ENCODE measurements around the gene PDZD4.
"Not testable (repeated sequence)": the region's sequence is repeated elsewhere in the genome, so short reads cannot be mapped to it uniquely, and the experiment has no call there.

Gene PDZD4

DNA sequence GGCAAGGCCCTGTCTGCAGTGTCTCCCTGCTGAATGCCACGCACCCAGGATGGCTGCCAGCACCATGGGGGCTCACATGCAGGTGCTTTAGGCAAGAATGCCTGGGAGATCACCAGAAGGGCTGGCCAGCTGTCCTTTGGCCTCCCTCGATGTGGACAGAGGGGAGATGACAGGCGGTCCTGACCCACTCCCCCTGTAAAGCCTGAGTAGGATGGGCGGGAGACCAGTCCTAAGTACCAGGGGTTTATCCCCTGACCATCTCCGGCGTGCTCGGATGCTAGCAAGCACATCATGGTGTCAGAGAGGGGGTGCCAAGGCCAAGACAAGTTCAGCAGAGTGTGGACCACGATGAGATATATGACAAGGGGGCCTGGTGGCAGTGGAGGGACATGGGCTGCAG, 5.3 kb downstream of the PDZD4 start:
- Mint-ChIP-seq H3K27me3 (no peaks in the 10 kb centered on the region), H3K9me3 (no peaks in the 10 kb centered on the region), H3K4me1 (peaks cover 37% of the 10 kb centered on the region), H3K4me3 (no peak overlapping the region), H3K36me3 (ENCODE audit: insufficient read depth) (peaks cover 4% of the 10 kb centered on the region), H3K27ac (ENCODE audit: low read depth) (no peak overlapping the region)
- ATAC-seq (replicated peaks; ENCODE audit: extremely low read depth, poor library complexity, severe bottlenecking), result no peak
- DNase-seq (ENCODE audit: low spot score in 2 of 2), result no peak

DNA sequence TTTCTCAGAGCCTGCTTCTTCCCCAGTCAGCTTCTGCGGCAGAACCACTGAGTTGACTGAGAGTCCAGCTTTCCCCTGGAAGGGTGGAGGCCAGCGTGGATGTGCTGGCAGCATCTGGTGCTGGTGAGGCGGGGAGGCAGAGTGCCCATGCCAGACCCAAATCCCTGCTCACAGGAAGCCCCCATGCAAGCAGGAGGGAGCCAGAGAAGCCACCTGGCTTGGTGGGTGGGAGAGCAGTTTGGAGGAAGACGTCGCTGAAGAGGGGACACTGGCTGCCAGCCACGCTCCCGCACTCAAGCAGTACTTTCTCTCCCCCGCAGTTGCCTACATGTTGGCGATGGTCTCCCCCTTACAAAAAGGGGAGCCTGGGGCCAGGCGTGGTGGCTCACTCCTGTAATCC, 6.0 kb downstream of the PDZD4 start:
- no peaks in the 10 kb centered on the region for H3K27me3 Mint-ChIP-seq
- peaks cover 37% of the 10 kb centered on the region for H3K4me1 Mint-ChIP-seq
- no peak overlapping the region for H3K27ac Mint-ChIP-seq (ENCODE audit: low read depth)
- peaks cover 4% of the 10 kb centered on the region for H3K36me3 Mint-ChIP-seq (ENCODE audit: insufficient read depth)
- H3K9me3 Mint-ChIP-seq, result no peaks in the 10 kb centered on the region
- DNase-seq (ENCODE audit: low spot score in 2 of 2), result no peak
- H3K4me3 Mint-ChIP-seq, result no peak overlapping the region
- ATAC-seq (replicated peaks; ENCODE audit: extremely low read depth, poor library complexity, severe bottlenecking), result no peak

DNA sequence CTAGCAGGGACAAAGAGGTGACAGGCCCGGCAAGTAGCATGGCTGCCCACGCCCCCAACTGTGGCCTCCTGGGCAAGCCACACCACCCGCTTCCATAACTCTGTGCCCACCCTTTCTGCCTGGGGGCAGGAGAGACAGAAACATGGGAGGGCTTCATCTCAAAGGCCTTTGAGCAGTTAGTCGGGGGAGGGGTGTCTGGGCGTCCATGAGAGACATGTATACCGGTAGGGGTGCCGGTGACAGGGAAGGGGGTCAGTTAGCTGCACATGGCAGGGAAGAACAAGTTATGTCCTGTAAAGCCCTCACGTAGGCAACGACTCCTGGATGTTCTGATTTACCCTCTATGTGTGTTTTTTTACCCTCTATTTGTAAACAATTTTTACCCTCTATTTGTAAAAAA, 9.3 kb downstream of the PDZD4 start:
- H3K9me3 Mint-ChIP-seq, result no peaks in the 10 kb centered on the region
- H3K4me3 Mint-ChIP-seq, result peak overlapping the region; percentile 43
- peak overlapping the region; percentile 32 for H3K27ac Mint-ChIP-seq (ENCODE audit: low read depth)
- peaks cover 38% of the 10 kb centered on the region for H3K4me1 Mint-ChIP-seq
- ATAC-seq (replicated peaks; ENCODE audit: extremely low read depth, poor library complexity, severe bottlenecking) (no peak), DNase-seq (ENCODE audit: low spot score in 2 of 2) (no peak)
- H3K36me3 Mint-ChIP-seq (ENCODE audit: insufficient read depth), result peaks cover 4% of the 10 kb centered on the region
- no peaks in the 10 kb centered on the region for H3K27me3 Mint-ChIP-seq

DNA sequence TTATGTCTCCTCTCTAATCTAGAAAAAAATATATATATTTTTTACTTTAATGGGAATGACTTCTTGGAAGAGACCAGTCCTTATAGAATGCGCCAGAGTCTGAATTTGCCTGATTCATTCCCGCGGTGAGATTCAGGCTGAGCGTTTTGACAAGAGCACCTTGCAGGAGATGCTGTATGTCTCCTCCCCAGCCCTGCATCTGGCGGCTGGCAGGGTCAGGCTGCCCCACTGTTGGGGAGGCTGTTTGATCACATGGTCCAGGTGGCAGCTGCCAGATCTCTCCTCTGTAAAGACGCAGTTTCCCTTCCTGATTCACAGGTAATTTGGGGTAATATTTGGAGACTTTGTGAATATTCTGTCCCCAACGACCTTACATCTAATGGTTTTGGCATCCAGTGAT, 9.7 kb downstream of the PDZD4 start:
- Mint-ChIP-seq H3K27ac (ENCODE audit: low read depth) (peak overlapping the region; percentile 32), H3K4me3 (peak overlapping the region; percentile 13), H3K27me3 (no peaks in the 10 kb centered on the region), H3K4me1 (peaks cover 36% of the 10 kb centered on the region), H3K9me3 (no peaks in the 10 kb centered on the region), H3K36me3 (ENCODE audit: insufficient read depth) (peaks cover 4% of the 10 kb centered on the region)
- ATAC-seq (replicated peaks; ENCODE audit: extremely low read depth, poor library complexity, severe bottlenecking), result no peak
- DNase-seq (ENCODE audit: low spot score in 2 of 2), result no peak

DNA sequence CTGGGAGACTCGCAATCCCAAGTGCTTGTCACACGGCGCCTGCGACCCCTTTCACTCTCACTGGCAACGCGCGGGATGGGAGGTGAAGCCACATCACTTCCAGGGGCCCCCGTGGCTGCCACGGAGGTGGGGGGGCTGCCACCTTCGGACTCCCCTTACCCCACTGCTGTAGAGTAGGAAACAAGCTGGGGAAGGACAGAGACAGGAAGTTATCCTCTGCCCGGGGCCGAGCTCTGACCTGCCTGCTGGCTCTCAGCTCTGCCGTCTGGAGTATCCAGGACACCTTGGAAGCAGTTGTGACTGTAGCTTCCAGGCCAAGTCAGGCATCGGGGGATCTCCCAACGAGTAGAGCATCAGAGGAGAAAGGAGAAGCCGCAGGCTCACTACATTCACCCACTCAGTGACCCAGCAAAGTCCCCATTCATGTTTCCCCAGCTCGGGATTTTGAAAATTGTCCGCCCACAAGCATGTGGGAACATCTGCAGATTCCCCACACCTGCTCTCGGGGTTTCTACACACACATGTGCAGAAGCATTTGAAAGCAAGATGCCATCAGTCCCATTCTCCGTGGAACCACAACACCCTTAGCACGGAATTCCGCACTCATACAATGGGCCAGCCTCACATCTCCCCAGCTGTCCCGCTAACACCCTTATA, 10.8 kb downstream of the PDZD4 start:
- DNase-seq (ENCODE audit: low spot score in 2 of 2), result no peak
- Mint-ChIP-seq H3K4me1 (peaks cover 42% of the 10 kb centered on the region), H3K9me3 (no peaks in the 10 kb centered on the region), H3K4me3 (peak overlapping the region; percentile 53), H3K36me3 (ENCODE audit: insufficient read depth) (peaks cover 4% of the 10 kb centered on the region), H3K27ac (ENCODE audit: low read depth) (no peak overlapping the region), H3K27me3 (no peaks in the 10 kb centered on the region)
- ATAC-seq (replicated peaks; ENCODE audit: extremely low read depth, poor library complexity, severe bottlenecking), result no peak

DNA sequence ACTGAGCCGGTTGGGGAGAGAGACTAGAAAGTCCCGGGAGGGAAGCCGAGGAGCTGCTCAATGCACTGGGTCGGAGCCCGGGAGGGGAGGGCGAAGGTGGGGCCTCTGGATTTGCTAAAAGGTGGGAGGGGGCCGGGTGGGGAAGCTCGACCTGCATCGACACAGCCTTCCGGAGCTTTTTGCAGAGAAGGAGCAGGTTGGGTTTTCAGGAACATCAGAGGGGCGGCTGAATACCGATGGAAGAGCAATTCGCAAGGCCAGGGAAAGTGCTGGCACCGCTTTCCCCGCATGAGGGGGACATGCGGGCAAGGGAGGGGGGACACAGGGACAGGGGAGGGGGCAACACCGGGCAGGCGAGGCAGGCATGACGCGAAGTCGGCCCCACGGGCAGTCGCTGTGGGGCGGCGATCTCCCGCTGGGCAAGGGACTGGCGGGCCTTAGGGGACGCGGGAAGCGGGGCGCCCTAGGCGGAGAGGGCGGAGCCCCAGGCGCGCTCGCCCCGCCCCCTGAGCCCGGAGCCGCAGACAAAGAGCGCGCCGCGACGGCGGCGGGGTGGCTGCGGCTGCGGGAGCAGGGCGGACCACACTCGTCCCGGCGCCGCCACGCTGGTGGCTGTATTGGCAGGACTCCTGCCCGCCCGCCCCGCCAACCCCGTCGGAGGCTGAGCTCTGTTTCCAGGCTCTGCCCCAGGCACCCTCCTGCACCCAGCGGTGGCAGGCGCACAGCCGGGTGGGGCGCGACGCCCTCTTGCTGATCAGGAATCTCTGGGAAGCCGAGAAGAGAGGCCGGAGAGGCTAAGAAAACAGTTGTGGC, 11.6 kb downstream of the PDZD4 start:
- DNase-seq (ENCODE audit: low spot score in 2 of 2), result peak; percentile 22 to 23
- peak; percentile 33 for ATAC-seq (replicated peaks; ENCODE audit: extremely low read depth, poor library complexity, severe bottlenecking)
- Mint-ChIP-seq H3K4me3 (peak overlapping the region; percentile 53), H3K36me3 (ENCODE audit: insufficient read depth) (peaks cover 4% of the 10 kb centered on the region), H3K27me3 (no peaks in the 10 kb centered on the region), H3K9me3 (no peaks in the 10 kb centered on the region), H3K27ac (ENCODE audit: low read depth) (no peak overlapping the region), H3K4me1 (peaks cover 43% of the 10 kb centered on the region)

DNA sequence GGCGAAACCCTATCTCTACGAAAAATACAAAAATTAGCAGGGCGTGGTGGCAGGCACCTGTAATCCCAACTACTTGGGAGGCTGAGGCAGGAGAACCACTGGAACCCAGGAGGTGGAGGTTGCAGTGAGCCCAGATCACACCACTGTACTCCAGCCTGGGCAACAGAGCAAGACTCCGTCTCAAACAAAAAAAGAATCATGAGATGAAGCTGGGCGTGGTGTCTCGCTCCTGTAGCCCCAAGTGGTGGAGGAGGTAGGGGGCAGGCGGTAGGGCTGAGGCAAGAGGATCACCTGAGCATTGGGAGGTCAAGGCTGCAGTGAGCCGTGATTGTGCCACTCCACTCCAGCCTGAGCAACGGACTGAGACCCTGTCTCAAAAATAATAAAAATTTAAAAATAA, 12.3 kb downstream of the PDZD4 start:
- not testable (repeated sequence) for DNase-seq (ENCODE audit: low spot score in 2 of 2); ATAC-seq (replicated peaks; ENCODE audit: extremely low read depth, poor library complexity, severe bottlenecking); H3K9me3 Mint-ChIP-seq; H3K36me3 Mint-ChIP-seq (ENCODE audit: insufficient read depth); H3K27me3 Mint-ChIP-seq; H3K27ac Mint-ChIP-seq (ENCODE audit: low read depth)
- H3K4me1 Mint-ChIP-seq, result peaks cover 46% of the 10 kb centered on the region
- H3K4me3 Mint-ChIP-seq, result peak overlapping the region; percentile 53

DNA sequence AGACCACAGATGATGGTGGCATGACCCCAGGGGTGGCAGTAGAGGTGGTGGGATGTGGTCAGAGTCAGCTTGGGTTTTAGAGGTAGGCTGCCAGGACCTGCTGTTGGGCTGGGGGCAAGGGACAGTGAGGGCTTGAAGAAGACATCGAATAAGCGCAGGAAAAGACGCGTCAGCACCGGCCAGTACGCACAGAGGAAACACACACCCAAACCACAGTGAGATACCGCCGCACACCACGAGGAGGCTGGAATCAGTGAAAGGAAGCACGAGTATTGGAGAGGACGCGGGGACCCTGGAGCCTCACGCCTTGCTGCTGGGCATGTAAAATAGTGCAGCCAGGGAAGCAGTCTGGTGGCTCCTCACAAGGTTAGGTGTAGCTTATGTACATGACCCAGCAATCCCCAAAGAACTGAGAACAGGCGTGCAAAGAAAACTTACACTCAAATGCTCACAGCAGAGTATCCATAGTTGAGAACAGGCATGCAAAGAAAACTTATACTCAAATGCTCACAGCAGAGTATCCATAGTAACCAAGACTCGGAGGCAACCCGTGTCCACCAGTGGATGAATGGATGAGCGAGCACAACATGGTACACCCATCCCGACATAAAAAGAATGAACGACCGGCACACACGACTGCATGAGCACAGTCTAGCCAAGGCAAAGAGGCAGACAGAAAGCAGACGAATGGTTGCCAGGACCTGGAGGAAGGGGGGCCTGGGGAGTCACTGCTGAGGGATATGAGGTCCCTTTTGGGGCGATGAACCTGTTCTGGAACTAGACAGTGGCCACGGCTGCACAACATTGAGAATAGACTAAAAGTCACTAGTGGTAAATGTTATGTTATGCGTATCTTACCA, 13.3 kb downstream of the PDZD4 start:
- no peaks in the 10 kb centered on the region for H3K27me3 Mint-ChIP-seq
- H3K27ac Mint-ChIP-seq (ENCODE audit: low read depth), result peak overlapping the region; percentile 51
- peak; percentile 24 to 30 for DNase-seq (ENCODE audit: low spot score in 2 of 2)
- H3K9me3 Mint-ChIP-seq, result no peaks in the 10 kb centered on the region
- H3K4me3 Mint-ChIP-seq, result peak overlapping the region; percentile 53
- ATAC-seq (replicated peaks; ENCODE audit: extremely low read depth, poor library complexity, severe bottlenecking), result peak; percentile 53
- H3K36me3 Mint-ChIP-seq (ENCODE audit: insufficient read depth), result peaks cover 4% of the 10 kb centered on the region
- peaks cover 43% of the 10 kb centered on the region for H3K4me1 Mint-ChIP-seq

DNA sequence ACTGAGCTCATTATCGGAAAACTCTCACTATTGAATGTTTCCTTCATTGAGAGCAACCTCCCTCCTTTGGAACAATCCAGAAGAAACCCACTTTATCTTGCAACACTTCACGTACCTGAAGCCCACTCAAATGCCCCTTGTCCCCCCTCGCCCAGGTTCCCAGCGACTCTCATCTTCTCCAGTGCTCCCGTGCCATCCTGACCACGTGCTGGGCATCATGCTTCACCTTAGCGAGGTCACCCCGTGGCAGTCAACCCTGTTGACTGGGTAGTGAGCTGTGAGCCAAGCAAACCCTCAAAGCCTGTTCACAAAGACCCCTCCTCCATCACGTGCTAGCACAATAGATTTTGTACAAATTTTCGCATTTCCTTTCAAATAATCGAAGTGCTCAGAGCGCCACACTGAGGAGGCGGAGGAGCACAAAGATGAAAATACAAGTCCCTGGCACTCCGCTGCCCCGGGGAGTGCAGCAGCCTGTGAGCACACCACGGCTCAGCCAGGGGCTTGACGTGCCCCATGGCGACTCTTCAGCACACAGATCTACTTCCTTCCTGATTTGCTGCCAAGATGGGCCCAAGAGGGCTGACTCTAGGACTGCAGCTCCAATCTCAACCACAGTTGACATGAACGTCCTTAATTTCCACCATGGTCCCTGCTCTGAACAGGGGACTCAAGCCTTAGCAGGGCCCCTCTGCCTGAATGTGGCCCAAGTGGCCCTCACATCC, 15.6 kb downstream of the PDZD4 start:
- no peak overlapping the region for H3K4me3 Mint-ChIP-seq
- ATAC-seq (replicated peaks; ENCODE audit: extremely low read depth, poor library complexity, severe bottlenecking), result no peak
- H3K4me1 Mint-ChIP-seq, result peaks cover 31% of the 10 kb centered on the region
- no peaks in the 10 kb centered on the region for H3K9me3 Mint-ChIP-seq
- H3K36me3 Mint-ChIP-seq (ENCODE audit: insufficient read depth), result peaks cover 2% of the 10 kb centered on the region
- H3K27me3 Mint-ChIP-seq, result no peaks in the 10 kb centered on the region
- H3K27ac Mint-ChIP-seq (ENCODE audit: low read depth), result peak overlapping the region; percentile 8
- no peak for DNase-seq (ENCODE audit: low spot score in 2 of 2)

DNA sequence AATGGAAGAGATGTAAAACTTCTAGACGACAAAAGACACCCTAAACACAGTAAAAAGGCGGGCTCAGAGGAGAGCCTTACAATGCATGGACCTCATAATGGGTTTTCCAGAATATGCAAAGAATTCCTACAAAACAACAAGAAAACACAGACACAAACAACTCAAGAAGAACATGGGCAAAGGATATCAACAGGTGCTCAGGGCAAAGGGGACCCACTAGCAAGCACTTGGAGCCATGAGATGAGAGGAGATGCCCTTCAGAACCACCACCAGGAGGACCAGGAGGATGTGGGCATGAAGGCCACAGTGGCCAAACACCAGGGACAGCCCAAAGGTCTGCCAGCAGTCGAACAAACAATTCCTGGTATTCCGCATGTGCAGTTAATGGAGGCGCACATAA, 17.2 kb downstream of the PDZD4 start:
- Mint-ChIP-seq H3K9me3 (no peaks in the 10 kb centered on the region), H3K36me3 (ENCODE audit: insufficient read depth) (peaks cover 2% of the 10 kb centered on the region), H3K4me1 (peaks cover 31% of the 10 kb centered on the region), H3K4me3 (no peak overlapping the region), H3K27ac (ENCODE audit: low read depth) (no peak overlapping the region), H3K27me3 (no peaks in the 10 kb centered on the region)
- no peak for ATAC-seq (replicated peaks; ENCODE audit: extremely low read depth, poor library complexity, severe bottlenecking)
- no peak for DNase-seq (ENCODE audit: low spot score in 2 of 2)

DNA sequence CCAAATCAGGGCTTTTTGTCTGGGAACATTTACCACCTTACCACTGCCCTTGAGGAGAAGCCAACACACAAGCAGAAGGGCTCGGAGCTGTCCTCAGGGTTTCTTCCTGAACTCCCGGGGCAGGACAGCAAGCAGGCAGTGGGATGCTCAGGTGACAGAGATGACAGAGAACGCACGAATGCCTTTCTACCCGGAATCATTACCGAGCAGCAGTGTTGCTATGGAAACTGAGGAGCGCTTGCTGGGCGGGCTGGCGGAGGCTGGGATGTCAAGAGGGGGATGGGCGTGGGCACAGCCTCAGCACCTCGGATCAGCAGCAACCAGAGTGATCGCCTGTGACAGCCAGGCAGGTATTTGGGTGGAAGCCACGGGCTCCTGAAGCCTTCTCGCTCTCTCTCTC, 18.1 kb downstream of the PDZD4 start:
- H3K36me3 Mint-ChIP-seq (ENCODE audit: insufficient read depth), result peaks cover 4% of the 10 kb centered on the region
- H3K27me3 Mint-ChIP-seq, result no peaks in the 10 kb centered on the region
- no peak for ATAC-seq (replicated peaks; ENCODE audit: extremely low read depth, poor library complexity, severe bottlenecking)
- DNase-seq (ENCODE audit: low spot score in 2 of 2), result no peak
- H3K4me1 Mint-ChIP-seq, result peaks cover 27% of the 10 kb centered on the region
- no peak overlapping the region for H3K27ac Mint-ChIP-seq (ENCODE audit: low read depth)
- H3K4me3 Mint-ChIP-seq, result no peak overlapping the region
- no peaks in the 10 kb centered on the region for H3K9me3 Mint-ChIP-seq

DNA sequence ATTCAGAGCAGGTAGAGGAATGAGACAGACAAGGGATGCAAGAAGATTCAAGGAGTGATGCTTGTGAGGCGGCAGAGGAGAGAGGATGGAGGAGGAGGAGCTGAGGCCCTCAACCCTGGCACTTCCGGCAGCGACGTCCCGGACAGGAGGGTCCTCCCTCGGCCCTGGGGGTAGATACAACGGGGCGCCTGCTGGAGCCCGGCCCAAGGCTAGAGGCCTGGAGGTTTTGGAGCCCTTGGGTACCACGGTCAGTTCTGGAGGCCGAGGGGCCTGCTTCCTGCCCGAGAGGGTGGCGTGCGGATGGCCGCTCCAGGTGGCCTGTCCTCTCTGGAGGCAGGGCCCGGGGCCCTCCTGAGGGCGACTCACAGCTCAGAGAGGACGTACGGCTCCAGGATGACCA, 22.4 kb downstream of the PDZD4 start:
- Mint-ChIP-seq H3K27ac (ENCODE audit: low read depth) (peak overlapping the region; percentile 86), H3K4me3 (no peak overlapping the region), H3K27me3 (no peaks in the 10 kb centered on the region), H3K4me1 (peaks cover 4% of the 10 kb centered on the region), H3K36me3 (ENCODE audit: insufficient read depth) (peaks cover 3% of the 10 kb centered on the region), H3K9me3 (no peaks in the 10 kb centered on the region)
- DNase-seq (ENCODE audit: low spot score in 2 of 2), result no peak
- ATAC-seq (replicated peaks; ENCODE audit: extremely low read depth, poor library complexity, severe bottlenecking), result no peak
